ENCODE data around the gene EPDR1. TPM values are rescaled to one million over a fixed set of nuclear protein-coding genes. Genes with fewer than 3 reads are reported as not detected.

The EPDR1 gene
- polyA plus RNA-seq, 1 donor (not counting 4 experiments of a cell fraction or from before 2014, with no cell fraction given) = not detected

- Histone ChIP-seq H3K9me1 (ENCODE audit: control insufficient read depth, extremely low read depth, insufficient read depth, low read length) (no peaks in the 10 kb centered on the region), H3K4me2 (ENCODE audit: control insufficient read depth, extremely low read depth, insufficient read depth, low read depth, low read length) (no peak overlapping the region), H3K36me3 (ENCODE audit: control insufficient read depth in 2 of 2, extremely low read depth in 1 of 2, insufficient read depth in 2 of 2, low read length in 2 of 2) (no peaks in the 10 kb centered on the region), H2AFZ (ENCODE audit: control insufficient read depth, low read length) (no peak overlapping the region), H3K79me2 (ENCODE audit: control insufficient read depth, insufficient read depth, low read length) (no peaks in the 10 kb centered on the region), H3K27ac (ENCODE audit: control insufficient read depth, insufficient read depth, low read length) (no peak overlapping the region), H4K20me1 (ENCODE audit: control insufficient read depth, extremely low read depth, insufficient read depth, low read length) (no peaks in the 10 kb centered on the region), H3K9ac (ENCODE audit: control insufficient read depth, extremely low read depth, insufficient read depth, low read length) (no peak overlapping the region), H3K4me1 (ENCODE audit: control insufficient read depth, extremely low read depth, insufficient read depth, low read length) (no peaks in the 10 kb centered on the region), H3K27me3 (ENCODE audit: control insufficient read depth, extremely low read depth, insufficient read depth, low read length) (no peaks in the 10 kb centered on the region), H3K9me3 (ENCODE audit: control insufficient read depth, low read depth, low read length) (no peaks in the 10 kb centered on the region), H3K4me3 (ENCODE audit: control insufficient read depth in 2 of 3, extremely low read depth in 1 of 3, insufficient read depth in 2 of 3, low read depth in 1 of 3, low read length in 3 of 3) (no peak overlapping the region)
- dilution Hi-C loops (cut with MboI; ENCODE audit: extremely low pct_ligation_motif_present, low sequenced_read_pairs) = no loop called here
- DNase-seq (ENCODE audit: low read depth, low spot score) (no peak), FAIRE-seq (no peak)
- TF ChIP-seq, protein P1, sequence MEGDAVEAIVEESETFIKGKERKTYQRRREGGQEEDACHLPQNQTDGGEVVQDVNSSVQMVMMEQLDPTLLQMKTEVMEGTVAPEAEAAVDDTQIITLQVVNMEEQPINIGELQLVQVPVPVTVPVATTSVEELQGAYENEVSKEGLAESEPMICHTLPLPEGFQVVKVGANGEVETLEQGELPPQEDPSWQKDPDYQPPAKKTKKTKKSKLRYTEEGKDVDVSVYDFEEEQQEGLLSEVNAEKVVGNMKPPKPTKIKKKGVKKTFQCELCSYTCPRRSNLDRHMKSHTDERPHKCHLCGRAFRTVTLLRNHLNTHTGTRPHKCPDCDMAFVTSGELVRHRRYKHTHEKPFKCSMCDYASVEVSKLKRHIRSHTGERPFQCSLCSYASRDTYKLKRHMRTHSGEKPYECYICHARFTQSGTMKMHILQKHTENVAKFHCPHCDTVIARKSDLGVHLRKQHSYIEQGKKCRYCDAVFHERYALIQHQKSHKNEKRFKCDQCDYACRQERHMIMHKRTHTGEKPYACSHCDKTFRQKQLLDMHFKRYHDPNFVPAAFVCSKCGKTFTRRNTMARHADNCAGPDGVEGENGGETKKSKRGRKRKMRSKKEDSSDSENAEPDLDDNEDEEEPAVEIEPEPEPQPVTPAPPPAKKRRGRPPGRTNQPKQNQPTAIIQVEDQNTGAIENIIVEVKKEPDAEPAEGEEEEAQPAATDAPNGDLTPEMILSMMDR (optimal IDR thresholded peaks at IDR 0.05 in 1 of 3, IDR thresholded peaks at IDR 0.05 in 1 of 3, conservative IDR thresholded peaks at IDR 0.05 in 1 of 3; ENCODE audit: extremely low read depth in 1 of 3, insufficient read depth in 2 of 3, low read length in 3 of 3) = no peak
- no peak for TF ChIP-seq EZH2 (IDR thresholded peaks at IDR 0.05; ENCODE audit: low read length)
Measured at GRCh38 chr7:37899712-37900247, 20.7 kb upstream of the EPDR1 start.

- no peak for DNase-seq (ENCODE audit: low read depth, low spot score)
Measured at GRCh38 chr7:37901236-37901827, 19.1 kb upstream of the EPDR1 start.

More at GRCh38 chr7:37901236-37901827, 19.1 kb upstream of the EPDR1 start:
- no peak for FAIRE-seq
- Histone ChIP-seq H3K4me2 (ENCODE audit: control insufficient read depth, extremely low read depth, insufficient read depth, low read depth, low read length) (no peak overlapping the region), H2AFZ (ENCODE audit: control insufficient read depth, low read length) (no peak overlapping the region), H3K79me2 (ENCODE audit: control insufficient read depth, insufficient read depth, low read length) (no peaks in the 10 kb centered on the region), H3K9ac (ENCODE audit: control insufficient read depth, extremely low read depth, insufficient read depth, low read length) (no peak overlapping the region), H3K27me3 (ENCODE audit: control insufficient read depth, extremely low read depth, insufficient read depth, low read length) (no peaks in the 10 kb centered on the region), H3K9me3 (ENCODE audit: control insufficient read depth, low read depth, low read length) (no peaks in the 10 kb centered on the region), H3K27ac (ENCODE audit: control insufficient read depth, insufficient read depth, low read length) (no peak overlapping the region), H3K4me3 (ENCODE audit: control insufficient read depth in 2 of 3, extremely low read depth in 1 of 3, insufficient read depth in 2 of 3, low read depth in 1 of 3, low read length in 3 of 3) (no peak overlapping the region), H3K36me3 (ENCODE audit: control insufficient read depth in 2 of 2, extremely low read depth in 1 of 2, insufficient read depth in 2 of 2, low read length in 2 of 2) (no peaks in the 10 kb centered on the region), H4K20me1 (ENCODE audit: control insufficient read depth, extremely low read depth, insufficient read depth, low read length) (no peaks in the 10 kb centered on the region), H3K9me1 (ENCODE audit: control insufficient read depth, extremely low read depth, insufficient read depth, low read length) (no peaks in the 10 kb centered on the region), H3K4me1 (ENCODE audit: control insufficient read depth, extremely low read depth, insufficient read depth, low read length) (no peaks in the 10 kb centered on the region)
- TF ChIP-seq, protein P1 (optimal IDR thresholded peaks at IDR 0.05 in 1 of 3, IDR thresholded peaks at IDR 0.05 in 1 of 3, conservative IDR thresholded peaks at IDR 0.05 in 1 of 3; ENCODE audit: extremely low read depth in 1 of 3, insufficient read depth in 2 of 3, low read length in 3 of 3) = peak in 2 of 3 experiments; percentile 25 to 30
- no peak for TF ChIP-seq EZH2 (IDR thresholded peaks at IDR 0.05; ENCODE audit: low read length)
- dilution Hi-C loops (cut with MboI; ENCODE audit: extremely low pct_ligation_motif_present, low sequenced_read_pairs) = no loop called here
